Activated naive CD4-positive, alpha-beta T cell treated with anti-CD3 and anti-CD28 coated beads, Interleukin-2, amount 10 ng/mL, durations not matched to agents 7 days and 5 days (primary cell): Measurements from ENCODE around the gene UBE2G1.

Source experiments
- CTCF ChIA-PET: fragments of 350-600 bp; sonication (Branson Sonifier 250); formaldehyde crosslinking; loops from one replicate; lab custom pipeline; 2021; ENCODE audit warnings: antibody characterized with exemption; lab: Charles Lee
- DNase-seq: peaks from one replicate; pipeline ENCODE4 v3.0.0-alpha.2; 2020
- H3K27ac Mint-ChIP-seq: one replicate; pipeline ENCODE4 v1.8.0; 2021; ENCODE audit warnings: mild to moderate bottlenecking, moderate library complexity, mixed read lengths
- H3K27me3 Mint-ChIP-seq: one replicate; pipeline ENCODE4 v1.8.0; 2021; ENCODE audit warnings: mild to moderate bottlenecking, mixed read lengths
- H3K36me3 Mint-ChIP-seq: one replicate; pipeline ENCODE4 v1.8.0; 2021; ENCODE audit warnings: mixed read lengths
- H3K4me1 Mint-ChIP-seq: one replicate; pipeline ENCODE4 v1.8.0; 2021; ENCODE audit warnings: mixed read lengths
- H3K4me3 Mint-ChIP-seq: one replicate; pipeline ENCODE4 v1.8.0; 2021; ENCODE audit warnings: mild to moderate bottlenecking, moderate library complexity, mixed read lengths
- H3K9me3 Mint-ChIP-seq: one replicate; pipeline ENCODE4 v1.8.0; 2021; ENCODE audit warnings: mixed read lengths

Gene UBE2G1

DNA sequence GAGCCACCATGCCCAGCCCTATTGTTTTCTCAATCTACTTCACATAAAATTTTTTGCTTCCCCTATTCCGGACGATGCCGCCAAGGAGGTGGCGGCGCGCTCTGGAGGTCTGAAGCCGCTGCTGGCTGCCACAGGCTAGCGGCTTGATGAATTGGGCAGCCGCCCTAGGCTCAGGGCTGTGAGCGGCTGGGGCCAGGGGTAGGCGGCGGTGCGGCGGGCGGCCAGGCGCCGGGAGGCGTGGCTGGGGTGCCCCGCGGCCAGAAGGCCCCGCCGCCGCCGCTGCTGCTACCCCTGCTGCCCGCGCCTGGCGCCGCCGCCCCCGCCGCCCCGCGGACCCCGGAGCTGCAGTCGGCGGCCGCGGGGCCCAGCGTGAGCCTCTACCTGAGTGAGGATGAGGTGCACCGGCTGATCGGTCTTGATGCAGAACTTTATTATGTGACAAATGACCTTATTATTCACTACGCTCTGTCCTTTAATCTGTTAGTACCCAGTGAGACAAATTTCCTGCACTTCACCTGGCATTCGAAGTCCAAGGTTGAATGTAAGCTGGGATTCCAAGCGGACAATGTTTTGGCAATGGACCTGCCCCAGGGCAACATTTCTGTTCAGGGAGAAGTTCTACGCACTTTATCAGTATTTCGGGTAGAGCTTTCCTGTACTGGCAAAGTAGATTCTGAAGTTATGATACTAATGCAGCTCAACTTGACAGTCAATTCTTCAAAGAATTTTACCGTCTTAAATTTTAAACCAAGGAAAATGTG, 144.4 kb downstream of the UBE2G1 start:
- Mint-ChIP-seq H3K36me3 (peaks cover 18% of the 10 kb centered on the region), H3K4me3 (no peak overlapping the region), H3K27ac (no peak overlapping the region), H3K27me3 (no peaks in the 10 kb centered on the region), H3K4me1 (no peaks in the 10 kb centered on the region), H3K9me3 (no peaks in the 10 kb centered on the region)
- CTCF ChIA-PET, result interaction anchor here (1.3 kb wide), 1 partner anchor 195 kb away, joined by 4 read pairs; no protein-coding TSS in a partner anchor
- DNase-seq, result no peak

DNA sequence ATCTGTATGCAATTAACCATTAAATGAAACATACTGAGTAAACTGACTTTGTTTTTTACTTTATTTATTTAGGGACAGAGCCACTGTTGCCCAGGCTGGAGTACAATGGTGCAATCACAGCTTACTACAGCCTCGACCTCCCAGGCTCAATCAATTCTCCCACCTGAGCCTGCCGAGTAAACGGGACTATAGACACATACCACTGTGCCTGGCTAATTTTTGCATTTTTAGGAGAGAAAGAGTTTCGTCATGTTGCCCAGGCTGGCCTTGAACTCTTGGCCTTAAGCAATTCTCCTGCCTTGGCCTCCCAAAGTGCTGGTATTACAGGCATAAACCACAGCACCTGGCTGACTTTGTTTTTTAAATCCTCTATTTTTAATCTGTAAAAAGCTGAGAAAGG, 145.3 kb downstream of the UBE2G1 start:
- no peaks in the 10 kb centered on the region for H3K9me3 Mint-ChIP-seq
- no peaks in the 10 kb centered on the region for H3K4me1 Mint-ChIP-seq
- no peak for DNase-seq
- no peak overlapping the region for H3K27ac Mint-ChIP-seq
- CTCF ChIA-PET, result no interaction called here
- no peak overlapping the region for H3K4me3 Mint-ChIP-seq
- H3K27me3 Mint-ChIP-seq, result no peaks in the 10 kb centered on the region
- peaks cover 21% of the 10 kb centered on the region for H3K36me3 Mint-ChIP-seq

DNA sequence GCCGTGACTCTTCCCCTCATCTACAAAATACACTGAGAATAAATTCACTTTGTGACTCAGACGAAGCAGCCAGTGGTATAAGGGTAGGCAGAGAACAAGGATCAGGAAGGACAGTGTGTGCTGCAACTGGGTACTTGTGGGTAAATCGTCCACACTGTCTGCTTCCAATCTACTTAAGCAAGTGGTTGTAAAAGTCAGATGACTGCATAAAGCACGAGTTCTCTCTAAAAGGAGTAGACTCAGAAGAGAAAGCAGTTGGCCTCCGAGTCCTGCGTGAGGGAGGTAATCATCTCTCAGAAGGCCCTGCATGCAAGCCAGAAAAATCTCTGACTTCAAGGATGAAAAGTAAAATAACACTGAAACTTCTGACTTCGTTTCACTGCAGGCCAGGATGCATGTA, 145.8 kb downstream of the UBE2G1 start:
- no peak for DNase-seq
- H3K9me3 Mint-ChIP-seq, result no peaks in the 10 kb centered on the region
- H3K36me3 Mint-ChIP-seq, result peaks cover 21% of the 10 kb centered on the region
- CTCF ChIA-PET, result interaction anchor here (1.2 to 1.7 kb wide), 2 partner anchors 9 to 200 kb away, joined by 3 to 5 read pairs; no protein-coding TSS in a partner anchor
- H3K27me3 Mint-ChIP-seq, result no peaks in the 10 kb centered on the region
- peaks cover under 1% of the 10 kb centered on the region for H3K4me1 Mint-ChIP-seq
- no peak overlapping the region for H3K4me3 Mint-ChIP-seq
- no peak overlapping the region for H3K27ac Mint-ChIP-seq
